Activated CD8-positive, alpha-beta memory T cell treated with anti-CD3 and anti-CD28 coated beads for 1 hour (primary cell): ENCODE results near the gene LRTM1.

Source experiments
- DNase-seq, 2 donors: peaks; one replicate each; pipeline ENCODE4 v3.0.0-alpha.2; 2020; ENCODE audit warnings: low read depth in 1 of 2; ENCODE audit errors: extremely low read depth in 1 of 2

The LRTM1 gene

DNA sequence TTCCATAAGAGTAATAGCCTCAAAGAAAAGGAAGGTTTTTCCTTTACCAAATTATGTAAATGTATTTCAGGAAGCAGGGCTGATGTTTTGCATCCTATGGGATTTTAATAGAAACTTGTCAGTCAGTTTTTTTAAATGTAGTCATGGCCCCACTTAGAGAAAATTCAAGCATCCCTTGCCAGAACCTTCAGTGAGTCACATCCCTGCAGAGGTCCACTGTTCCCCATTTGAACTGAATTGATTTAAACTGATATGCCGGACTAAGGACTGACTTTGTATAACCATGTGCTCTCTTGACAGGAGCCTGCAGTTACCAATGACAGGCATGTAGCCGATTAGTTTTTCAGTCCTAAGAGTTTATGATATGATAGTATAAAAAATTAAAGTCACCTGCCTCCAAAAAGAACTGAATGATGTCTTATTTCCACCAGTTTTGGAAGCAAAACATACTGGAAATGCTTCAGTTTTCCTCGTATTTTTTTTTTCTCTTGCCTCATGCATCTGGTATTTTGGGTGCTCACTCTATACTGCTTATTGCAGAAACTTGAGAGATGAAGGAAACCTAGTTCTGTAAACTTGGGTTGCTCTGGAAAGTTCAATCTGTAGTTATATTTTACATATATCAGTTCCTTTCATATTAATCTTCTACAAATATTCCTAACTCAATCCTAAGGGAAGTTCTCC lies 30.7 kb downstream of the LRTM1 start:
- no peak for DNase-seq

DNA sequence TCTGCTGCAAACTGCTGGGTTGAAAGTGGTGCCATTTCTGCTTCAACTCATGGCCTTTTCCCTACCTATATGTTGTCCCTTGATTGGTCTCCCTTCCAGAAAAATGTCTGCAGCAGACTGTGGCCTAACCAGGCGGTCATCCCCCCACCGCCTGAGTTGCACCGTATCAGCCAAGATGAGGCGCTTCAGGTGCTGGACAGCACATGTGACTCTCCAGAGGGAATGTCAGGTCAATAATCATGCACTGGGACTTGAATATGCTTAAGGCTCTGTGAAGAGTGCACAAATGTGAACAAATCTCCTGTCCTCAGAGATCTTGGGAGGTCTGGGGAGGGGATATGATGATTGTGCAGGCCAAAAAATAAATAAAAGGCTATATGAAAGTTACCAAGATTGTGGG lies 32.2 kb downstream of the LRTM1 start:
- DNase-seq = no peak

DNA sequence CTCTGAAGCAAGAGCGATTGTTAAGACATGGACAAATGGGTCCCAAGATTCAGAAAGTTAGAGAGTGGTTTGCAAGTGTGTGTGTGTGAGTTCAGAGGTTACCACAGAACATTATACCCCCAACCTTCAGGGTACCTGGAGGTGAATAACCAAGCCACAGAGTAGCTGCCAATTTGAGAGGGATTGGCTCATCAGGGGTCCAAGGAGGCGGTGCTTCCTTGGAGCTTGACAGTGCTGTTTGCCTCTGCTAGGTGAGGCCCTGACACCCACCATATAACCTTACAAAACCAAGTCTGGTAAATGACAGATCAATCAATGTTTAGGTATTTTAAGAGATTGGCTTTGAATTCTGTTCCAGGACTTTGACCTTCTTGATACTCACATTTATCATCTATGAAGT lies 35.7 kb downstream of the LRTM1 start:
- no peak for DNase-seq

DNA sequence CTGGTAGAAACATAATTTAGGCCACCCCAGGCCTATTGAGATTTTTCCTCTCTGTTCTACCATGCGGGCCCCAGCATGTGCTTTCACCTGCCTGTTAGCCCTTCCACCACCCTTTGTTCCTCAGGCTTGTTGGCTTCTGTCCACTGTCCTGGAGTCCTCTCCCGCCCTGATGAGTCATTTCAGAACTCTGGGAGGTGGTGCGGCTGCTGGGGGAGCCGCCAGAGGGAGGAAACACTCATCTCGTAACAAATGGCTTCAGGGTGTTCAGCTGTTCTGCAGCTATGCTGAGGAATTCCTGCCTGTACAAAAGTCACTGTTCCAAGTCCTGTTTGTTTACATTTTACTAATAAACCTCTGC lies 36.3 kb downstream of the LRTM1 start:
- DNase-seq = no peak

- no peak for DNase-seq
Observed at GRCh38 chr3:54889731-54890130, 38.1 kb downstream of the LRTM1 start.

DNA sequence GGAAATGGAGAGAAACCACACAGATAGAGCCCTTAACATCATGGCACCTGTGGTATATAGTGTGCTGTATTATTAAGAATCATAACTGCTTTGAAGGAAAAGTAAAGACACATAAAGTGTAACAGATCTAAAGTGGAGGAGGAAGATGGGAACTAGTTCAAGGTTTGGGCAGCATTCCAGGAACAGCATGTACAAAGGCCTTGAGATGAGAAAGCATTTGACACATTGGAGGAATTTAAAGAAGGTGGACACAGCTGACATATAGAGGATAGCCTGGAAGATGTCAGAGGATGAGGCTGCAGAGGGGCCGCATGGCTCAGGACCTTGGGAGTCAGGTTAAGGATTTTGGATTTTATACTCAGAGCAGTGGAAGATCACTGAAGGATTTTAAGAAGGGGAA lies 39.0 kb downstream of the LRTM1 start:
- DNase-seq = no peak

DNA sequence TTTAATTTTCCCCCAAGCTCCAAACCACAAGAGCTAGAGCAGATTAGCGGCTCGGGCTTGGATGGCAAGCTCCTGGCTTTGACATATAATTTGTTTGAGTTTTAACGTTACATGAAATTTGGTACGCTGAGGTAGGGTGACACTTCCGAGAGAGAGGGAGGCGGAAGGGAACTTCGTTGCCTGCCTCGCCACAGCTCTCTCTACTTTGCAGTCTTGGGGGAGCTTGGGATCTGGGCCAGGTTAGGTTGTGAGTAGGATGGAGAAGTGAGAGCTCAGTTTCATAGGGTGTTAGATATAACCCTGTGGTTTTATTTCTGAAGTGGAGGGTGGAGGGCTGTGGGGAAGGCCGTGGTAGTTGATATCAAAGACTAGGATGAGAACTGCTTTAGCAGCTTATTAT lies 39.7 kb downstream of the LRTM1 start:
- DNase-seq = no peak

- no peak for DNase-seq
Observed at GRCh38 chr3:54882129-54882833, 45.6 kb downstream of the LRTM1 start.

GRCh38 chr3:54878145-54878544 lies 49.7 kb downstream of the LRTM1 start:
- DNase-seq = no peak

GRCh38 chr3:54877730-54878129 lies 50.1 kb downstream of the LRTM1 start:
- no peak for DNase-seq

- DNase-seq = no peak
Observed at GRCh38 chr3:54876694-54877093, 51.2 kb downstream of the LRTM1 start.

DNA sequence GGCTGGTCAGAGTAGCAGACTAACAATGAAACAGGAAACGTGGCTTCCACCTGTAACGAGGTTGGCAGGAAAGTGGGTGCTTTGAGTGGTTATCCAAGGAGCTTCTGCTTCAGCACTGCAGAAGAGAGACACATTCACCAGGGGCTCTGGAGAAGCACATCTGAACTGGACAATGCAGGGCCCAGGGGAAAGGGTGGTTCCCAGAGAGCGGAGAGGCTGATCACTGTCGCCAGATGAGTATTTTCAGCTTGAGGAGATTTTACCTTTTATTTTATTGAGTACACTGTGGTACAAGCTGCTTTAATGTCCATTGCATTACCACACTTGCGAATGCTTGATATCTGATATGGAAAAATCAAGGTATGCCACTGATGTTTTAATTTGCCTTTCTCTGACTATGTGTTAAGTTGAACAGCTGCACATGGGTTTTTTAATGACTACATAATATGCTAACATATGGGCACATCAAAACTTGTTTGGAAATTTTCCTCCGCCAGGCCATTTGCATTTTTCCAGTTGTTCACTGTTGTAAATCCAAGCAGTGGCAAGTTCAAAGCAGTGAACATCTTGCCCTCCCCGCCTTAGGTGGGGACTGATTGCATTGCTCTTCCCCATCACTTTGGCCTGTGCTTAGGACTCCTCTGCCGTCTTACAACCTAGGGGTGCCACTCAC lies 52.1 kb downstream of the LRTM1 start:
- no peak for DNase-seq

DNA sequence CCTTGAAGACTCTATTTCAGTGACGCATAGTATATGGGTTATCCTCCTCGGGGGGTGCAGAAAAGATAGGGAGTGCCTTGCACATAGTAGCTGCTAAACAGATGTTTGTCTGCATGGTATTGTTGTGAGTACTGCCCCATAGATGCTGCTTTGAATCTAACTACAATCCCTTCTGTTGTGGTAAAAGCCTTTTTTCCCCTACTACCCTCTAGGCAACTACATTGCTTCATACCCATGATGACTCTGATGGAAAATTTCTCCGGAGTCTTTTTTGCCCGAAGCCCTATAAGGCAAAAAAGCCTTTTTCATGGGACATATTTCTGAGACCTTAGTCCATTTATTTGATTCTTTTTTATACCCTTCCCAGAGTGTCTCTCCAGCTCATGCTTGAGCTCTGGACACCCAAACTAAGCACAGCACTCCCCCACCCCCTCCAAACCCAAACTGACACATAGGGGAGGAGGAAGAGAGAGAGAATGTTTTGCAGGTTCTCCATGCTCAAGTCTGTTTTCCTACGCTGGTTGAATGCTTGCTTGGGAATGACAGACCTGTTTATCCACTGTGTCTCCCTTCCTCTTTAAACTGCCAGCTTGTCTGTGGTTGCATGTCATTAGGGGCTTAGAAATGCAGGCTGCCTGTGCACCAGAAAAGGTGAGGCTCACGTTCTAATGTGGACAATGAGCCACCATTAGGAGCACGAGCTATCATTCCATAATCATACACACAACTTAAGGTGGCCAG lies 52.9 kb downstream of the LRTM1 start:
- no peak for DNase-seq

DNA sequence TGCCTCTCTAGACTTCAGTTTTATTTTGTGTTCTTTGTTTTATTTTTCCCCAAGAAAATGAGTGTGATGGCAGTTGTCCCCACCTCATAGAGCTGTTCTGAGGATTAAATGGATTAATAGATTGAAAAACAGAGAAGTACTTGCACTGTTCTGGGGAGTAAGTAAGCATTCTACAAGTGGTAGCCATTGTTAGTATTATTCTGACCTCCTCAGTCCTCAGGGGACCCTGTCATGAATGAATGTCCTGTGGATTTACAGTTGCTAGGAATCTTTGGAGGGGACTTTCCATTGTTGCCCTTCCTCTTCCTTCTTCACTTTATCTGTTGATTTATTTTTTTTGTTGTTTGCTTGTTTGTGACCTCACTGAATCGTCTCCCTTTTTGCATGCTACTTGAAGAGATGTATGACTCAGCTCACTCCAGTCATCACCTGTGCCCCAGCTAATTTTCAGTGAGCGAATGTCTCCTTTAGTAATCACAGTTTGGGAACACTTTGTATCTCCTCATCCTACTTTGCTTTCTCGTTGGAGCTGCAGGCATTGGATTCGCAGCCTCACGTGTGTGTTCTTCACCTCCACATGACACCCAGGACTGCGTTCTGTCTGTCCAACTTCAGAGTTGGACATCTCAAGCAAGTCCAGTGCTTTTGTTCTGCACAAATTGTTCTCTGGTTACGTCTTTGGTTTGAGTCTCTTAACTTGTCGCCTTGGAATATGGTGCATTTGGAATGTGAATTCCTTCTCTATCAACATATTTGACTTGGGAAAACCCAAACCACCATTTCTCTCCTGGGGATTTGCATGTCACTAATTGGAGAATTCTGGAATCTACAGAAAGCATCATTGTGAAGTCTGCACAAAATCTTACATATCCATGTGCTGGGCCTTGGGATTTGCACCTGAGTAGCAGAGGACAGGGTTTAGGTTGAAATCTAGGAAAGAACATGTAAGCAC lies 54.5 kb downstream of the LRTM1 start:
- DNase-seq = no peak

- no peak for DNase-seq
Observed at GRCh38 chr3:54871867-54872266, 56.0 kb downstream of the LRTM1 start.

DNA sequence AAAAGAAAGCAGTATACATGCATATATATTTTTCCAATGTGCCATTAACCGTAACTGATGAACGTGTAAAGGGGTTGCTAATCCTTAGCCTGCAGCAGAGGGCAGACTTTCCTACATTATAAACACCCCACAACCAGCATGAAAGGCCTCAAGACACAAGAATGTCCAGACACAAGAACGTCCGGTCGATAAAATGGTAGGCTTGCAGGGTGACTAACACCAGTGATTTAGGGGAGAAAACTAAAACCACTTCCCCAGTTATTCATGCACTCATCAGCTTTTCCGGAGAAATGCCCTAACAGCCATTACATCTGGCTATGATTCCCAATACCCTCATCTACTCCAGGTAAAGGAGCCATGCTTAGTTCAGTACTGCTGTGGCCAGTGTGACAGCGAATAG lies 57.4 kb downstream of the LRTM1 start:
- no peak for DNase-seq
